AG08395 (cell line): ENCODE data around the gene ARGFX.
"Not testable (repeated sequence)": the region's sequence is repeated elsewhere in the genome, so short reads cannot be mapped to it uniquely, and the experiment has no call there.

Experiments used
- DNase-seq: peaks from one replicate; pipeline ENCODE4 v3.0.0; 2012; ENCODE audit warnings: mixed read lengths, low spot score

Gene ARGFX

DNA sequence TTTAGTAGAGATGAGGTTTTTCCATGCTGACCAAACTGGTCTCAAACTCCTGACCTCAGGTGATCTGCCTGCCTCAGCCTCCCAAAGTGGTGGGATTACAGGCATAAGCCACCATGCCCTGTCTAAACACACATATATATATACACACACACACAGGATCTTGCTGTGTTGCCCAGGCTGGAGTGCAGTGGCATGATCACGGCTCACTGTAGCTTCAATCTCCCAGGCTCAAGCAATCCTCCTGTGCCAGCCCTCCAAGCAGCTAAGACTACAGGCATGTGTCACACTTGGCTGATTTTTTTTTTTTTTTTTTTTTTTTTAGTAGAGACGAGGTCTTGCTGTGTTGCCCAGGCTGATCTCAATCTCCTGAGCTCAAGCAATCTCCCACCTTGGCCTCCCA, 32.2 kb downstream of the ARGFX start:
- DNase-seq, result not testable (repeated sequence)

DNA sequence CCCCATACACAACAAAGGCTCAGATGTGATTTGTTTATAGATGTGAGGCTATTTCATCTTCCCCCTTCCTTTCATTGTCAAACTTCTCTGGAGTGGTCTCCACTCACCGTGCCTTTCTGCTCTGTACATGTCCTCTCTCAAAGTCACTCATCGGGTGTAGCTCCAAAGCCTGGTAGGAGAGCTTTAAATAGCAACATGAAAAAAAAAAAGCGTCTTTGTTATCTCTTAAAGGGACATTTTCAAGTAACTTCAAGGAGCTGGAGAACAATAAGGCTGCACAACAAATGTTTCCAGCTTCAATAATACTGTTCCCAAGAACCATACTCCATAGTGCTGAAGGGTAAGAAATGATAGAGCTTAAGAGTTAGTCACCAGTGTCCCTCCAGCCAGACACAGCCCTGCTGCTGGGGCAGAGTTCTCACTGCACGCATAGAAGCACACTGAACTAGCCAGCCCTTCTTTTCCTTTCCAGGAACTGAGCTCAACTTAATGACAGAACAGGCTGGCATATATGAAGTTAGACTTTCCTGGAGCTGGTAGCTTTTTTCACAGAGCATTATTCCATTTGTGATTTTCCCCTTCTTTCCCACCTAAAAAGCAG, 33.6 kb downstream of the ARGFX start:
- no peak for DNase-seq

DNA sequence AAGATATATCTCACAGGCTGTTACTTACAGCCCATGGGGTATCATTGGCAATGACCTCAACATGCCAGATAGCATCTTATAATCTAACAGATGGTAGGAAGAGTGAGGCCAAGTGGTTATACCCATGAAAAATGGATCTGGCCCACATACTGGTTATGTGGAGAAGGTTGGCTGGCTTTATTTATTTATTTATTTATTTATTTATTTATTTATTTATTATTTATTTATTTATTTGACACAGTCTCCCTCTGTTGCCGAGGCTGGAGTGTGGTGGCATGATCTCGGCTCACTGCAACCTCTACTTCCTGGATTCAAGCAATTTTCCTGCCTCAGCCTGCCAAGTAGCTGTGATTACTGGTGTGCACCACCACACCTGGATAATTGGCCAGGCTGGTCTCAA, 37.0 kb downstream of the ARGFX start:
- DNase-seq, result no peak

DNA sequence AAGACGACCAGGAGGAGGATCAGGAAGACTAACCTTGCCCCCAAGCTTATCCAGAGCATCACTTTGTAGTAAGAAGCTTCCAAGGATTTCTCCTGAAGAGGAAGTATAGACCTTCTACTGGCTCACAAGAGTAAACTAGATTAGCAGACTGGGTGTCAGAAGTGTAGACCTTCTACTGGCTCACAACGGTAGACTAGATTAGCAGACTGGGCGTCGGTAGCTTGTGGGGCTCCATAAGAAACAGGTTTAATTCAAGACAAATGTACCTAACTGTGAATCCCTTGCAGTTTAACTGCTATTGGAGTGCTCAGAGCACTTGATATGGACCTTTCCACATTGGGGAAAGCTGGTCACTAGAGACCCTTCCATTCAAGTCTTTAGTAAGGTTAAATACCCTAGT, 38.4 kb downstream of the ARGFX start:
- no peak for DNase-seq
